ENCODE data around the gene GALC.

The GALC gene

DNA sequence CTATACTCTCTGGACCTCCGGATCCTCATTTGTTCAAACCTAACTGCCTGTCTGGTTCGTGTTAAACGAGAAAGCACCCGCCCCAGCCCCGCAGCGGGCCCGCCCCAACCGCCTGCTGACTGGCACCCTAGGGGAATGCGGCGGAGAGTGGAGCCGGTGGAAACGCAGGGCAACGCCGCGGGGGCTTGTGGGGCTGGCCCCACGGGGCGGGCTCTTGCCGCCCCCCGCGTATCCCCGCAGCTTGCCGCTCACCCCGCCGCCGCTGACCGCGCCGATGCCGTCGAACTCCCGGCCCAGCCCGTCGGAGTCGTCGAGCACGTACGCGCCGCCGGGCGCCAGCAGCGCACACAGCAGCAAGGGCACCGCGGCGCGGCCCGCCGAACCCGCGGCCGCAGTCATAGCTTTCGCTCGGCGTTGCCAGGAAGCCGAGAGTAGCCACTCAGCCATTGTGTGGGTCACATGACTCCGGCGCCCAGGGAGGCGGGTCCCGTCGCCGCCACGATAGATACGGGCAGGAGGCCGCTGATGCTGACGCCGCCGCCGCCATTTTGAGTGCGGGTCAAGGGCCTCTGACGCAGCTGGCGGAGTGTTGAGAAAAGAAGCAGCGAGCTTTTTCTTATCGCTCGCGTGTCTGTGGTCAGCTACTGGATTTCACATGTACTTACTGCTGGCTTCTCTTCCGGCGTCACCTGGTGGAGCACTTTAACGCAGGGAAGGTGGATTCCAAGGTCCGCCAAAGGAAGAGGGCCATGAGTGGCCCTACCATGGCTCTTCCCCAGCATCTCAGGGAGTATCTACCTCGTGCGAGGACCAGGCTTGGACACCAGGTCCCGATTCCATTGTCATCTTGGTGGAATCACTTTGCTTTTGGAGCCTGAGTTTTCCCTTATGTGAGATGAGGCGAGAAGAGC lies at the start of gene GALC:
GALC (minus strand) TSS at position 465 of the 911 bp plus-strand sequence; CDS start at position 447, 18 bp downstream.
- TF ChIP-seq CTCF (IDR thresholded peaks at IDR 0.05; ENCODE audit: insufficient read depth, low read depth, low read length, missing control alignments): no peak
- peak; percentile 91 for DNase-seq (ENCODE audit: low read depth)
- H3K4me3 ChIP-seq (ENCODE audit: low read length): peak within 1 kb of the TSS; percentile 55

- no peak for TF ChIP-seq CTCF (IDR thresholded peaks at IDR 0.05; ENCODE audit: insufficient read depth, low read depth, low read length, missing control alignments)
- no peak overlapping the region for H3K4me3 ChIP-seq (ENCODE audit: low read length)
- no peak for DNase-seq (ENCODE audit: low read depth)
Observed at GRCh38 chr14:88040146-88040545, 47.2 kb upstream of the GALC start.

GRCh38 chr14:88039197-88039596 lies 46.2 kb upstream of the GALC start:
- no peak for DNase-seq (ENCODE audit: low read depth)
- H3K4me3 ChIP-seq (ENCODE audit: low read length): no peak overlapping the region
- TF ChIP-seq CTCF (IDR thresholded peaks at IDR 0.05; ENCODE audit: insufficient read depth, low read depth, low read length, missing control alignments): no peak

- no peak for DNase-seq (ENCODE audit: low read depth)
- TF ChIP-seq CTCF (IDR thresholded peaks at IDR 0.05; ENCODE audit: insufficient read depth, low read depth, low read length, missing control alignments): no peak
- no peak overlapping the region for H3K4me3 ChIP-seq (ENCODE audit: low read length)
Observed at GRCh38 chr14:88037325-88037724, 44.3 kb upstream of the GALC start.

GRCh38 chr14:88036422-88036821 lies 43.4 kb upstream of the GALC start:
- no peak for TF ChIP-seq CTCF (IDR thresholded peaks at IDR 0.05; ENCODE audit: insufficient read depth, low read depth, low read length, missing control alignments)
- no peak overlapping the region for H3K4me3 ChIP-seq (ENCODE audit: low read length)
- no peak for DNase-seq (ENCODE audit: low read depth)

DNA sequence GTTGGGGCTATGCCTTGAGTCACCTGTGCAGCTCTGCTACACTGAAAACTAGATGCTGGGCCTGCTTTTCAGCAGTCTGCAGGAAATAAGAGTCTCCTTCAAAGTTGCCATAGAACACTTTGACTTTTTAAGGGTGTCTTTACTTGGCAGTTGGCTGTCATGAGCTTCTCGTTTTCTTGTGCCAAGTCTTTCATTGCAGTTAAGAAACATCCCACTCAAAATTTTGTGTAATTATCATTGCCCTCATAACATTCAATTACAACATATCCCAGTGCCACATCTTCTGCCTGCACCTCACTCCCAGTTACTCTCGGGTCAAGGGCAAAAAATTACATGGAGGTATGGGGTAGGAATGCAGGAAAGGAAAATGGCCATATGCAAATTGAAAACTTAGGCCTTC lies 41.1 kb upstream of the GALC start:
- no peak for DNase-seq (ENCODE audit: low read depth)
- H3K4me3 ChIP-seq (ENCODE audit: low read length): no peak overlapping the region
- TF ChIP-seq CTCF (IDR thresholded peaks at IDR 0.05; ENCODE audit: insufficient read depth, low read depth, low read length, missing control alignments): no peak

DNA sequence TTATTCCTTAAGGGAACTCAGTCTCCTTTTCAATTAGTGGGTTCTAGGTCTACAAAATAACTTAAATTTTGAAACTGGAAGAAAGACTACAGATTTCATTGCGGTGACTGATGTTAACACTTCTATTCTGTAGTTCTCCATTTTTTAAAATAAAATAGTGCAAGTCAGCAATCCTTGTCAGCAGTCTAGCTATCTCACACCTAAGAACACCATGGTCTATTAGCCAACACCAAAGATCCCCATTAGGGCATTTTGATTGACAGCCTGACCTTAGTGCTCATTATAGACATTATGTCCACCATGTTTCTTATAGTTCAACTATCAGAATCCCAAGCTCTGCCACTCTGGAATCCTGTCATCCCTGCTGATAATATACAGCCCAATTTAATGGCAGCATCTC lies 39.4 kb upstream of the GALC start:
- DNase-seq (ENCODE audit: low read depth): no peak
- no peak overlapping the region for H3K4me3 ChIP-seq (ENCODE audit: low read length)
- TF ChIP-seq CTCF (IDR thresholded peaks at IDR 0.05; ENCODE audit: insufficient read depth, low read depth, low read length, missing control alignments): no peak
